Spleen (tissue), 11 donors: ENCODE results near the gene DGAT2. TPM values are rescaled to one million over a fixed set of nuclear protein-coding genes. Genes with fewer than 3 reads are reported as not detected.

Source experiments
- DNase-seq: peaks from one replicate; pipeline ENCODE4 v3.0.0-alpha.2; 2020
- H3K27ac ChIP-seq, 8 donors: fragments of 200-600 bp; sonication (generic) in 7 of 8; 1 replicate in 4 of 8; 2 replicates in 4 of 8; pipeline versions ENCODE4 v1.5.0 to v1.8.0; 2016 to 2021; ENCODE audit warnings: inconsistent platforms in 4 of 8, mild to moderate bottlenecking in 4 of 8, moderate library complexity in 1 of 8
- H3K27me3 ChIP-seq, 7 donors: fragments of 200-600 bp; sonication (generic) in 6 of 7; replicated peaks in 1 of 7; 1 replicate in 4 of 7; 2 replicates in 3 of 7; pipeline versions ENCODE4 v1.5.0 to v1.8.0; 2016 to 2021; ENCODE audit warnings: inconsistent platforms in 3 of 7, mild to moderate bottlenecking in 1 of 7
- H3K36me3 ChIP-seq, 6 donors: fragments of 200-600 bp; sonication (generic) in 5 of 6; 1 replicate in 4 of 6; 2 replicates in 2 of 6; pipeline versions ENCODE4 v1.5.0 to v1.8.0; 2016 to 2021; ENCODE audit warnings: inconsistent platforms in 2 of 6
- H3K4me1 ChIP-seq, 6 donors: fragments of 200-600 bp; sonication (generic) in 5 of 6; 1 replicate in 3 of 6; 2 replicates in 3 of 6; pipeline versions ENCODE4 v1.5.0 to v1.8.0; 2016 to 2021; ENCODE audit warnings: inconsistent platforms in 3 of 6
- H3K4me3 ChIP-seq, 8 donors: fragments of 200-600 bp; sonication (generic) in 7 of 8; 1 replicate in 4 of 8; 2 replicates in 4 of 8; pipeline versions ENCODE4 v1.5.0 to v1.8.0; 2016 to 2021; ENCODE audit warnings: inconsistent platforms in 4 of 8, mild to moderate bottlenecking in 4 of 8, moderate library complexity in 2 of 8
- H3K9me3 ChIP-seq, 8 donors: fragments of 200-600 bp; sonication (generic) in 7 of 8; 1 replicate in 4 of 8; 2 replicates in 4 of 8; pipeline versions ENCODE4 v1.5.0 to v1.8.0; 2016 to 2021; ENCODE audit warnings: inconsistent platforms in 4 of 8
- POLR2A ChIP-seq, 3 donors: fragments of 450-650 bp; IDR thresholded peaks; one replicate each; pipeline ENCODE4 v1.5.1; 2017; ENCODE audit warnings: antibody characterized with exemption in 3 of 3, mild to moderate bottlenecking in 1 of 3
- POLR2AphosphoS5 ChIP-seq, 3 donors: sonication (generic); formaldehyde crosslinking; IDR thresholded peaks; one replicate each; pipeline ENCODE4 v1.5.1; 2017; ENCODE audit warnings: antibody characterized with exemption in 3 of 3
- WGBS, 5 donors: extraction: QIAGEN DNeasy Blood & Tissue Kit in 3 of 5; methylation state at CpG; one replicate each; pipeline versions ENCODE4 v1.1.5 to v1.1.7; 2013 to 2018; 5-methylcytosine and 5-hydroxymethylcytosine counted together
- intact Hi-C: fragments of 100-400 bp; cut with DNase I; formaldehyde crosslinking; loops from one replicate; pipeline ENCODE4 v1.15.0; 2023; ENCODE audit warnings: low total_unique reads
- polyA plus RNA-seq, 3 donors: library from polyadenylated mRNA; stranded (reverse); fragments of 200-250 nt; gene quantifications; one replicate each; pipeline ENCODE4 v1.2.1, GENCODE V29; 2013
- small RNA-seq, 4 donors: library from RNA; depleted of rRNA; stranded (forward); fragments of <200 nt; gene quantifications; one replicate each; pipeline ENCODE3, GENCODE V24; 2016
- total RNA-seq, 7 donors: library from RNA; depleted of rRNA in 3 of 7; stranded (reverse); fragments of >200 nt in 3 of 7; fragmentation: NEBNext Ultra II Directional in 4 of 7; extraction: Animal tissue kit (Norgen Biotek cat#: 25700) in 4 of 7; gene quantifications; one replicate each; pipeline versions ENCODE4 v1.1.0 to v1.2.1, GENCODE V29; 2016 to 2021
- TF ChIP-seq, protein P1 (sequence below), 11 experiments: fragments of 200-600 bp in 7 of 11; fragments of 450-650 bp in 4 of 11; sonication (generic) in 4 of 11; IDR thresholded peaks in 8 of 11; conservative IDR thresholded peaks in 3 of 11; 1 replicate in 7 of 11; 2 replicates in 4 of 11; pipeline versions ENCODE4 v1.4.0 to v1.8.0; 2016 to 2021; ENCODE audit warnings: antibody characterized with exemption in 11 of 11, inconsistent platforms in 4 of 11, mild to moderate bottlenecking in 1 of 11
- donor health status: healthy with polysubstance abuse.
- donor health status: DM: no; HTN: no; CAD: no; lungs with moderate emphysema.
- donor health status: DM: no; HTN: no; CAD: no.
- donor health status: Bipolar disorder and iron deficiency.
- donor health status: healthy.
- donor health status: DM: no; HTN: no; CAD: no.
- donor health status: DM: yes; HTN: yes; CAD: no.

DGAT2 gene
- total and polyA plus RNA-seq, 10 donors, result 3.5 to 71.7 (median 15.9) TPM

- Histone ChIP-seq H3K4me3 (no peak overlapping the region), H3K9me3 (no peaks in the 10 kb centered on the region), H3K27ac (no peak overlapping the region), H3K36me3 (peaks cover 0 to 33% (median 5%) of the 10 kb centered on the region in 6 donors), H3K27me3 (no peaks in the 10 kb centered on the region), H3K4me1 (peaks cover 4 to 48% (median 19%) of the 10 kb centered on the region in 6 donors)
- intact Hi-C loops, result no loop called here
- DNase-seq, result no peak
- TF ChIP-seq POLR2A (IDR thresholded peaks at IDR 0.05), result no peak
- no peak for TF ChIP-seq POLR2AphosphoS5 (IDR thresholded peaks at IDR 0.05)
- TF ChIP-seq, protein P1, sequence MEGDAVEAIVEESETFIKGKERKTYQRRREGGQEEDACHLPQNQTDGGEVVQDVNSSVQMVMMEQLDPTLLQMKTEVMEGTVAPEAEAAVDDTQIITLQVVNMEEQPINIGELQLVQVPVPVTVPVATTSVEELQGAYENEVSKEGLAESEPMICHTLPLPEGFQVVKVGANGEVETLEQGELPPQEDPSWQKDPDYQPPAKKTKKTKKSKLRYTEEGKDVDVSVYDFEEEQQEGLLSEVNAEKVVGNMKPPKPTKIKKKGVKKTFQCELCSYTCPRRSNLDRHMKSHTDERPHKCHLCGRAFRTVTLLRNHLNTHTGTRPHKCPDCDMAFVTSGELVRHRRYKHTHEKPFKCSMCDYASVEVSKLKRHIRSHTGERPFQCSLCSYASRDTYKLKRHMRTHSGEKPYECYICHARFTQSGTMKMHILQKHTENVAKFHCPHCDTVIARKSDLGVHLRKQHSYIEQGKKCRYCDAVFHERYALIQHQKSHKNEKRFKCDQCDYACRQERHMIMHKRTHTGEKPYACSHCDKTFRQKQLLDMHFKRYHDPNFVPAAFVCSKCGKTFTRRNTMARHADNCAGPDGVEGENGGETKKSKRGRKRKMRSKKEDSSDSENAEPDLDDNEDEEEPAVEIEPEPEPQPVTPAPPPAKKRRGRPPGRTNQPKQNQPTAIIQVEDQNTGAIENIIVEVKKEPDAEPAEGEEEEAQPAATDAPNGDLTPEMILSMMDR (IDR thresholded peaks at IDR 0.05 in 8 of 11, conservative IDR thresholded peaks at IDR 0.05 in 3 of 11), result no peak
Observed at GRCh38 chr11:75849894-75850293, 81.3 kb downstream of the DGAT2 start.

DNA sequence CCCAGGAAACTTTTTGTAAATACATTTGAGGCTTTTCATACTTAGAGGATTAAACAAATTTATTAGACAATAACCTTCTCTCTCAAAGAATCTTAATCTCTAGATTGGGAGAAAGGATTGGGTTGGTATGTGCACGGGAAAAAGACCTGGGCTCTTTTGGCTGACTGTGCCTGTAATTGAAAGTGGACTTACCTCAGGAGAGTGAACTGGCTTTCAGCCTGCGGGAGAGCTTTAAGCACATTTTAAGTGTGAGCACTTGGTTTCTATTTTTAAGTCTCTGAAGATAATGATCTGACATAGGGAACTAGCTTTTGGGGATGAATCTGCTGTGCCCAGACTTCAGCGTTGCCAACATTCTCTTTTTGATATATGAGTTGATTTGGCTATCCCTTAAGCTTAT, 82.2 kb downstream of the DGAT2 start:
- intact Hi-C loops, result no loop called here
- TF ChIP-seq POLR2A (IDR thresholded peaks at IDR 0.05), result no peak
- no peak for TF ChIP-seq POLR2AphosphoS5 (IDR thresholded peaks at IDR 0.05)
- TF ChIP-seq, protein P1 (IDR thresholded peaks at IDR 0.05 in 8 of 11, conservative IDR thresholded peaks at IDR 0.05 in 3 of 11), result no peak
- no peak for DNase-seq
- no peaks in the 10 kb centered on the region for H3K27me3 ChIP-seq
- 21 to 34% (median 25%) methylated on average over 3 of the region's 3 CpGs for WGBS, 5 donors
- peaks cover 4 to 46% (median 16%) of the 10 kb centered on the region in 6 donors for H3K4me1 ChIP-seq
- peaks cover 0 to 38% (median 5%) of the 10 kb centered on the region in 6 donors for H3K36me3 ChIP-seq
- H3K9me3 ChIP-seq, result no peaks in the 10 kb centered on the region
- H3K4me3 ChIP-seq, result no peak overlapping the region
- H3K27ac ChIP-seq, result peak overlapping the region in 5 of 8 donors; percentile 1 to 58 (median 37)

Small RNA genes lying within 50 kb of the gene (small RNA-seq; reads per million reads assigned to genes)
- gene RF00019 (0 reads per million in 4 donors), gene RN7SL786P (0 reads per million in 4 donors)

Other genes with a start within 250 kb of the DGAT2 start
- 100 to 1,000 TPM in 6 of 7 donors, 10 to 100 TPM in 1; 97.0 to 273 (median 144) TPM for gene GDPD5, start 242.8 kb upstream of the DGAT2 start, total RNA-seq
- gene GDPD5, start 242.8 kb upstream of the DGAT2 start, polyA plus RNA-seq, result 100 to 1,000 TPM in 2 of 3 donors, 10 to 100 TPM in 1; 44.6 to 248 (median 147) TPM
- 100 to 1,000 TPM in 2 of 7 donors, 10 to 100 TPM in 5; 54.9 to 145 (median 87.5) TPM for gene SERPINH1, start 206.5 kb upstream of the DGAT2 start, total RNA-seq
- 10 to 100 TPM; 19.0 to 39.1 (median 33.0) TPM for gene SERPINH1, start 206.5 kb upstream of the DGAT2 start, polyA plus RNA-seq
- 1 to 10 TPM; 1.4 to 3.3 (median 2.2) TPM for gene MAP6, start 99.7 kb upstream of the DGAT2 start, total RNA-seq
- 1 to 10 TPM; 1.3 to 9.0 (median 5.2) TPM for gene MAP6, start 99.7 kb upstream of the DGAT2 start, polyA plus RNA-seq
- under 1 TPM in 1 of 7 donors, not detected in 6; 0.23 TPM for gene MOGAT2, start 50.9 kb upstream of the DGAT2 start, total RNA-seq
- gene MOGAT2, start 50.9 kb upstream of the DGAT2 start, polyA plus RNA-seq, result under 1 TPM; 0.03 to 0.23 (median 0.20) TPM
- gene UVRAG, start 46.4 kb downstream of the DGAT2 start, total RNA-seq, result 10 to 100 TPM; 35.0 to 80.8 (median 58.8) TPM
- 10 to 100 TPM; 13.8 to 15.7 (median 14.8) TPM for gene UVRAG, start 46.4 kb downstream of the DGAT2 start, polyA plus RNA-seq